Esophagus squamous epithelium (tissue), 5 donors: Measurements from ENCODE around the gene MSN. TPM values are rescaled to one million over a fixed set of nuclear protein-coding genes. Genes with fewer than 3 reads are reported as not detected.
"Not testable (repeated sequence)": the region's sequence is repeated elsewhere in the genome, so short reads cannot be mapped to it uniquely, and the experiment has no call there.

Experiments used
- DNase-seq: peaks from one replicate; lab custom pipeline; 2025; lab: John Stamatoyannopoulos, UW
- H3K27ac ChIP-seq, 4 donors: fragments of 200-600 bp; sonication (generic); one replicate each; pipeline ENCODE4 v1.5.1; 2016 to 2019; ENCODE audit warnings: mild to moderate bottlenecking in 1 of 4
- H3K27me3 ChIP-seq, 4 donors: fragments of 200-600 bp; sonication (generic); 1 replicate in 3 of 4; 2 replicates in 1 of 4; pipeline versions ENCODE4 v1.5.1 to v1.6.0; 2017 to 2021; ENCODE audit warnings: antibody characterized with exemption in 1 of 4
- H3K36me3 ChIP-seq, 3 donors: fragments of 200-600 bp; sonication (generic); one replicate each; pipeline ENCODE4 v1.5.1; 2016 to 2019
- H3K4me1 ChIP-seq, 3 donors: fragments of 200-600 bp; sonication (generic); one replicate each; pipeline ENCODE4 v1.5.1; 2017 to 2019
- H3K4me3 ChIP-seq, 4 donors: fragments of 200-600 bp; sonication (generic); 1 replicate in 3 of 4; 2 replicates in 1 of 4; pipeline ENCODE4 v1.5.1; 2016 to 2019; ENCODE audit warnings: mild to moderate bottlenecking in 2 of 4, moderate library complexity in 1 of 4
- H3K9me3 ChIP-seq, 3 donors: fragments of 200-600 bp; sonication (generic); one replicate each; pipeline ENCODE4 v1.5.1; 2016 to 2019
- POLR2A ChIP-seq, 4 donors: fragments of 450-650 bp; IDR thresholded peaks; one replicate each; pipeline ENCODE4 v1.6.1; 2017; ENCODE audit warnings: antibody characterized with exemption in 4 of 4, mild to moderate bottlenecking in 4 of 4, moderate library complexity in 3 of 4
- WGBS, 2 donors: methylation state at CpG; one replicate each; pipeline ENCODE4 v1.1.5; 2018; 5-methylcytosine and 5-hydroxymethylcytosine counted together
- intact Hi-C: fragments of 100-400 bp; cut with DNase I; formaldehyde crosslinking; loops from one replicate; pipeline ENCODE4 v1.15.0; 2022
- total RNA-seq, 4 donors: library from RNA; depleted of rRNA; stranded (reverse); fragments of >200 nt; gene quantifications; one replicate each; pipeline ENCODE4 v1.1.0, GENCODE V29; 2016
- TF ChIP-seq, protein P1 (sequence below), 6 experiments: fragments of 450-650 bp in 4 of 6; fragments of 200-600 bp in 2 of 6; sonication (generic) in 2 of 6; IDR thresholded peaks; one replicate each; pipeline ENCODE4 v1.5.1; 2016 to 2019; ENCODE audit warnings: antibody characterized with exemption in 6 of 6, mild to moderate bottlenecking in 4 of 6, moderate library complexity in 4 of 6
- donor health status: DM: yes; HTN: yes; CAD: no.

The MSN gene
- total RNA-seq, 4 donors from 2014 or later, result 62.4 to 158 (median 133) TPM

DNA sequence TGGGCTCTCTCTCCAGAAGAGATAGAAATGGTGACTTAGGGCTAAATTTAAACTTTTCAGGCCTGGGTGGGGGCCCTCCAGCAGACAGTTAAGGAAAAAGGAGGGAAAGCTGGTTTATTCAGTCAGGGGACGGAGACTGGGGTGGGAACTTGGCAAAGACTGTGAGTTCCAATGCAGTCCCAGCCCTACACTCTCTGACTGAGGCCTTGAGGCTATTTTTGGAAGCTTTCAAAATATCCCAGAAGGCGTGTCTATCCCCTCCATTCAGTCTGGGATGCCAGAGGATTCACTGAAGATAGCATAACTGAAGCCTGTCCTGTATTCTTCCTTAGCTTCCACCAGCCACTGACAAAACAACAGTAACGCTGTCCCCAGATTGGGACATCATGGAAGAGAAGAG lies 32.1 kb upstream of the MSN start:
- Histone ChIP-seq H3K27me3 (no peaks in the 10 kb centered on the region), H3K36me3 (no peaks in the 10 kb centered on the region), H3K4me3 (no peak overlapping the region), H3K9me3 (no peaks in the 10 kb centered on the region), H3K27ac (peak overlapping the region in 3 of 4 donors; percentile 55 to 72 (median 55)), H3K4me1 (peaks cover 0 to 18% (median 13%) of the 10 kb centered on the region in 3 donors)
- WGBS, 2 donors, result 24 to 42% methylated on average over 2 to 3 of the region's 3 CpGs
- TF ChIP-seq POLR2A (IDR thresholded peaks at IDR 0.05), result no peak
- TF ChIP-seq, protein P1, sequence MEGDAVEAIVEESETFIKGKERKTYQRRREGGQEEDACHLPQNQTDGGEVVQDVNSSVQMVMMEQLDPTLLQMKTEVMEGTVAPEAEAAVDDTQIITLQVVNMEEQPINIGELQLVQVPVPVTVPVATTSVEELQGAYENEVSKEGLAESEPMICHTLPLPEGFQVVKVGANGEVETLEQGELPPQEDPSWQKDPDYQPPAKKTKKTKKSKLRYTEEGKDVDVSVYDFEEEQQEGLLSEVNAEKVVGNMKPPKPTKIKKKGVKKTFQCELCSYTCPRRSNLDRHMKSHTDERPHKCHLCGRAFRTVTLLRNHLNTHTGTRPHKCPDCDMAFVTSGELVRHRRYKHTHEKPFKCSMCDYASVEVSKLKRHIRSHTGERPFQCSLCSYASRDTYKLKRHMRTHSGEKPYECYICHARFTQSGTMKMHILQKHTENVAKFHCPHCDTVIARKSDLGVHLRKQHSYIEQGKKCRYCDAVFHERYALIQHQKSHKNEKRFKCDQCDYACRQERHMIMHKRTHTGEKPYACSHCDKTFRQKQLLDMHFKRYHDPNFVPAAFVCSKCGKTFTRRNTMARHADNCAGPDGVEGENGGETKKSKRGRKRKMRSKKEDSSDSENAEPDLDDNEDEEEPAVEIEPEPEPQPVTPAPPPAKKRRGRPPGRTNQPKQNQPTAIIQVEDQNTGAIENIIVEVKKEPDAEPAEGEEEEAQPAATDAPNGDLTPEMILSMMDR (IDR thresholded peaks at IDR 0.05), result no peak
- intact Hi-C loops, result no loop called here
- no peak for DNase-seq

DNA sequence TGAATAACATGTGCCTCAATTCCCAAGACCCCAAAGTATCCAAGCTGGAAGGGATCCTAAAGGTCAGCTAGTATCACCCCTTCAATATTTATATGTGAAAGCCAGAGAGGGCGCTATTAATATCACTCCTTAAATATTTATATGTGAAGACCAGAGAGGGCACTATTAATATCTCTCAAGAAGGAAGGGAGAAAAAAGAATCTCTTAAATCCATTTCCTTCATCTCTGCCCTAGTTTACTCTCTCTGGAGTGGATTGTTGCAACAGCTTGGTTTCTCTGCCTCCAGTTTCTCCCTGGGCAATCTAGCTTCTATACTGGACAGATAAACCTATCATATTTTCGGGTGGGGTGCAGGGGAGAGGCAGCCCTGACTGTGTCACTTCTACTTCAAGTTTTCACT lies 31.6 kb upstream of the MSN start:
- Histone ChIP-seq H3K9me3 (no peaks in the 10 kb centered on the region), H3K36me3 (no peaks in the 10 kb centered on the region), H3K4me1 (peaks cover 0 to 18% (median 13%) of the 10 kb centered on the region in 3 donors), H3K27ac (peak overlapping the region in 3 of 4 donors; percentile 55 to 72 (median 55)), H3K27me3 (no peaks in the 10 kb centered on the region), H3K4me3 (no peak overlapping the region)
- 45 to 61% methylated on average over 2 of the region's 2 CpGs for WGBS, 2 donors
- TF ChIP-seq POLR2A (IDR thresholded peaks at IDR 0.05), result no peak
- TF ChIP-seq, protein P1 (IDR thresholded peaks at IDR 0.05), result no peak
- DNase-seq, result no peak
- intact Hi-C loops, result no loop called here

DNA sequence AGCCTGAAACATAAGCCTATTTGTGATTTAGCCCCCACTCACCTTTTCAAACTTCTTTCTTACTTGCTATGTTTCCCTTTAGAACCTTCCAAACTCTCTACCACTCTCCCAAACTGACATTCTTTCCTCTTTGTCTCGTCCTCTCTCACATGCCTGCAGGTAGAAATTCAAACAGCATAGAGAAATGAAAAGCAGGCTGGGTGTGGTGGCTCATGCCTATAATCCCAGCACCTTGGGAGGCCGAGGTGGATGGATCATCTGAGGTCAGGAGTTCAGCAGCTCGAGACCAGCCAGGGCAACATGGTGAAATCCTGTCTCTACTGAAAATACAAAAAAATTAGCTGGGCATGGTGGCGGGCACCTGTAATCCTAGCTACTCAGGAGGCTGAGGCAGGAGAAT lies 31.2 kb upstream of the MSN start:
- H3K9me3 ChIP-seq, H3K4me3 ChIP-seq, H3K36me3 ChIP-seq, H3K27me3 ChIP-seq, DNase-seq, intact Hi-C loops: not testable (repeated sequence)
- Histone ChIP-seq H3K4me1 (peaks cover 0 to 18% (median 13%) of the 10 kb centered on the region in 3 donors), H3K27ac (peak overlapping the region in 1 of 4 donors; percentile 55)
- 10 to 58% methylated on average over 3 to 4 of the region's 4 CpGs for WGBS, 2 donors

DNA sequence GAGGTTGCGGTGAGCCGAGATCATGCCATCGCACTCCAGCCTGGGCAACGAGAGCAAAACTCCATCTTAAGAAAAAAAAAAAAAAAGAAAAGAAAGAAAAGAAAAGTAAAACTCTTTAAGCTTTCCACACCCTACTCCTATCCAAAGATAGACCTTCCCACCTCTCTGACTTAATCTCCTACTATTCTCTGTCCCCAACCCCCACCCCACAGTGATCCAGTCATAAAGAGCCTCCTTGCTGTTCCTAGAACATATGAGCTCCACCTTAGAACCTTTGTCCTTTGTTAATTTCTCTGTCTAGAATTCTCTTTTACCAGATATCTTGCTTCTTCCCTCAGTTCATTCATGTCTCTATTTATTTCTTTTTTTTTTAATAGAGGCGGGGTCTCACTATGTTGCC lies 30.1 kb upstream of the MSN start:
- Histone ChIP-seq H3K4me3 (no peak overlapping the region), H3K36me3 (no peaks in the 10 kb centered on the region), H3K27ac (no peak overlapping the region), H3K27me3 (no peaks in the 10 kb centered on the region), H3K9me3 (no peaks in the 10 kb centered on the region), H3K4me1 (peaks cover 0 to 19% (median 13%) of the 10 kb centered on the region in 3 donors)
- TF ChIP-seq, protein P1 (IDR thresholded peaks at IDR 0.05), result no peak
- no peak for TF ChIP-seq POLR2A (IDR thresholded peaks at IDR 0.05)
- WGBS, 2 donors, result 89 to 92% methylated on average over 1 to 5 of the region's 5 CpGs
- intact Hi-C loops, result no loop called here
- DNase-seq, result no peak

DNA sequence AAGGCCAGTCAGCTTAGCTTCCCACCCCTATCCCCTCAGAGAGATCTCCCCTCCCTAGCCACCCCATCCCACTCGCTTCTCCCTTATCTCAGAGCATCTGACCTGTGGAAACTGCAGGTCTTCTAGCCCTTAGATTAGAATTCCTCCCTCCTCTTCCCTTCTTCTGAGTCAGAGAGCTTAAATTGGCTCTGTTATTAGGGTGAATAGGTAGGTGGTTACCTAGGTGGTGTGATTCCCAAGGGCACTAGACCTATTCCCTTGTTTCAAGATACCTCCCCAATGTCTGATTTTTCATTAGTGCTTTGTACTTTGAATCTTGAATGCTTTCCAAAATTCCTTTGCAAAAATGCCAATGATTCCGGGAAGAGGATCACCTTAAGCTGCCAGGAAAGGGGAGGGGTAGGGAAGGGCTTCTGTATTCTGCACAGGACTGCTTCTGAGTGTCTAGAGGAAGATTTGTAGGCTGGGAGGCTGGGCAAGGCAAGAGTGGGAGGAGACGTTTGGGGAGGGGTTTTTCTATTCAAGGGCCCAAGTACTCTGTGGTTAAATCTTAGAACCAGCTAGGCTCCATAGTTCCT lies 24.5 kb upstream of the MSN start:
- intact Hi-C loops, result no loop called here
- no peak overlapping the region for H3K4me3 ChIP-seq
- 20 to 38% methylated on average over 2 to 3 of the region's 3 CpGs for WGBS, 2 donors
- H3K27ac ChIP-seq, result peak overlapping the region in 3 of 4 donors; percentile 45 to 76 (median 71)
- H3K36me3 ChIP-seq, result no peaks in the 10 kb centered on the region
- no peaks in the 10 kb centered on the region for H3K9me3 ChIP-seq
- no peaks in the 10 kb centered on the region for H3K27me3 ChIP-seq
- TF ChIP-seq, protein P1 (IDR thresholded peaks at IDR 0.05), result no peak
- no peak for TF ChIP-seq POLR2A (IDR thresholded peaks at IDR 0.05)
- DNase-seq, result no peak
- peaks cover 20 to 32% (median 29%) of the 10 kb centered on the region in 3 donors for H3K4me1 ChIP-seq
